Tibial artery (tissue), 4 donors: ENCODE data around the gene FKBP8.
A peak's percentile ranks its signal among the peaks of the same experiment; 100 is the strongest.

Experiments
- DNase-seq, 2 donors: peaks; one replicate each; pipeline ENCODE4 v3.0.0-alpha.2; 2019
- H3K27ac ChIP-seq, 2 donors: fragments of 200-600 bp; sonication (generic) in 1 of 2; 1 replicate in 1 of 2; 2 replicates in 1 of 2; pipeline ENCODE4 v1.5.1; 2018 to 2019; ENCODE audit warnings: mild to moderate bottlenecking in 1 of 2
- H3K27me3 ChIP-seq, 2 donors: fragments of 200-600 bp; sonication (generic) in 1 of 2; one replicate each; pipeline versions ENCODE4 v1.5.1 to v1.6.0; 2016 to 2019
- H3K36me3 ChIP-seq, 3 donors: fragments of 200-600 bp; sonication (generic) in 2 of 3; one replicate each; pipeline ENCODE4 v1.5.1; 2016 to 2019; ENCODE audit warnings: mild to moderate bottlenecking in 2 of 3
- H3K4me1 ChIP-seq, 4 donors: fragments of 200-600 bp; sonication (generic) in 2 of 4; 1 replicate in 3 of 4; 2 replicates in 1 of 4; pipeline ENCODE4 v1.5.1; 2016 to 2019
- H3K4me3 ChIP-seq, 2 donors: fragments of 200-600 bp; sonication (generic) in 1 of 2; 1 replicate in 1 of 2; 2 replicates in 1 of 2; pipeline ENCODE4 v1.5.1; 2018 to 2019; ENCODE audit warnings: mild to moderate bottlenecking in 2 of 2
- H3K9me3 ChIP-seq, 3 donors: fragments of 200-600 bp; sonication (generic) in 1 of 3; one replicate each; pipeline ENCODE4 v1.5.1; 2016 to 2019
- CTCF ChIP-seq, 2 experiments: fragments of 200-600 bp in 1 of 2; fragments of 450-650 bp in 1 of 2; IDR thresholded peaks; one replicate each; pipeline ENCODE4 v1.5.1; 2017 to 2019; ENCODE audit warnings: antibody characterized with exemption in 2 of 2, mild to moderate bottlenecking in 1 of 2, moderate library complexity in 1 of 2
- intact Hi-C: fragments of 100-400 bp; cut with DNase I; formaldehyde crosslinking; loops from one replicate; pipeline ENCODE4 v1.15.0; 2023; ENCODE audit warnings: low total_unique reads

Gene FKBP8

GRCh38 chr19:18566953-18567352 is 23.6 kb upstream of the FKBP8 start:
- Histone ChIP-seq H3K4me3 (no peak overlapping the region), H3K27ac (no peak overlapping the region), H3K27me3 (no peaks in the 10 kb centered on the region), H3K9me3 (no peaks in the 10 kb centered on the region), H3K4me1 (peaks cover 0 to 19% (median 13%) of the 10 kb centered on the region in 4 donors), H3K36me3 (peaks cover 53 to 75% (median 66%) of the 10 kb centered on the region in 3 donors)
- no peak for DNase-seq
- TF ChIP-seq CTCF (IDR thresholded peaks at IDR 0.05), result no peak
- intact Hi-C loops, result no loop called here

- Histone ChIP-seq H3K36me3 (peaks cover 33 to 50% (median 39%) of the 10 kb centered on the region in 3 donors), H3K4me1 (peaks cover 0 to 52% (median 29%) of the 10 kb centered on the region in 4 donors), H3K27ac (peak overlapping the region; percentile 76 to 96), H3K4me3 (peak overlapping the region in 1 of 2 donors; percentile 0), H3K27me3 (no peaks in the 10 kb centered on the region), H3K9me3 (no peaks in the 10 kb centered on the region)
- TF ChIP-seq CTCF (IDR thresholded peaks at IDR 0.05), result no peak
- DNase-seq, result peak; percentile 69 to 85
- intact Hi-C loops, result no loop called here
Measured at GRCh38 chr19:18562086-18562485, 18.7 kb upstream of the FKBP8 start.

GRCh38 chr19:18559685-18560084 is 16.3 kb upstream of the FKBP8 start:
- Histone ChIP-seq H3K36me3 (peaks cover 11 to 26% (median 15%) of the 10 kb centered on the region in 3 donors), H3K27ac (peak overlapping the region; percentile 76 to 96), H3K9me3 (no peaks in the 10 kb centered on the region), H3K27me3 (no peaks in the 10 kb centered on the region), H3K4me3 (no peak overlapping the region), H3K4me1 (peaks cover 0 to 52% (median 29%) of the 10 kb centered on the region in 4 donors)
- DNase-seq, result no peak
- intact Hi-C loops, result no loop called here
- TF ChIP-seq CTCF (IDR thresholded peaks at IDR 0.05), result no peak

- peak overlapping the region; percentile 95 to 96 for H3K27ac ChIP-seq
- peak overlapping the region; percentile 86 to 88 for H3K4me3 ChIP-seq
- H3K9me3 ChIP-seq, result no peaks in the 10 kb centered on the region
- intact Hi-C loops, result no loop called here
- H3K4me1 ChIP-seq, result peaks cover 0 to 52% (median 28%) of the 10 kb centered on the region in 4 donors
- DNase-seq, result no peak
- H3K27me3 ChIP-seq, result no peaks in the 10 kb centered on the region
- no peak for TF ChIP-seq CTCF (IDR thresholded peaks at IDR 0.05)
- H3K36me3 ChIP-seq, result peaks cover 4 to 15% (median 5%) of the 10 kb centered on the region in 3 donors
Measured at GRCh38 chr19:18558604-18559003, 15.2 kb upstream of the FKBP8 start.

- H3K27me3 ChIP-seq, result no peaks in the 10 kb centered on the region
- H3K27ac ChIP-seq, result peak overlapping the region; percentile 95 to 96
- H3K4me1 ChIP-seq, result peaks cover 0 to 49% (median 26%) of the 10 kb centered on the region in 4 donors
- H3K4me3 ChIP-seq, result peak overlapping the region; percentile 86 to 88
- H3K9me3 ChIP-seq, result no peaks in the 10 kb centered on the region
- H3K36me3 ChIP-seq, result peaks cover 0 to 11% (median 1%) of the 10 kb centered on the region in 3 donors
- no peak for TF ChIP-seq CTCF (IDR thresholded peaks at IDR 0.05)
- DNase-seq, result no peak
- intact Hi-C loops, result no loop called here
Measured at GRCh38 chr19:18558202-18558555, 14.8 kb upstream of the FKBP8 start.
